Fibroblast of lung (primary cell): ENCODE results near the gene DRD2. TPM values are rescaled to one million over a fixed set of nuclear protein-coding genes. Genes with fewer than 3 reads are reported as not detected.

Experiments
- DNase-seq, 2 donors: peaks; one replicate each; pipeline versions ENCODE4 v3.0.0 to v3.0.0-alpha.2; 2010; ENCODE audit warnings: low read depth in 2 of 2
- H2AFZ ChIP-seq: 2 replicates; pipeline ENCODE4 v1.5.1; 2012; ENCODE audit warnings: low read length, control low read depth, inconsistent platforms
- H3K27ac ChIP-seq: 2 replicates; pipeline ENCODE4 v1.5.1; 2011; ENCODE audit warnings: low read length, control low read depth; ENCODE audit not compliant: insufficient read depth
- H3K27me3 ChIP-seq: 2 replicates; pipeline ENCODE4 v1.5.1; 2011; ENCODE audit warnings: mild to moderate bottlenecking, low read length; ENCODE audit not compliant: control insufficient read depth, insufficient read depth
- H3K36me3 ChIP-seq: 2 replicates; pipeline ENCODE4 v1.5.1; 2011; ENCODE audit warnings: low read length; ENCODE audit not compliant: control insufficient read depth, insufficient read depth
- H3K4me1 ChIP-seq: 2 replicates; pipeline ENCODE4 v1.5.1; 2011; ENCODE audit warnings: low read length; ENCODE audit not compliant: control insufficient read depth, insufficient read depth; ENCODE audit errors: extremely low read depth
- H3K4me2 ChIP-seq: 2 replicates; pipeline ENCODE4 v1.5.1; 2011; ENCODE audit warnings: low read length, control low read depth; ENCODE audit not compliant: insufficient read depth; ENCODE audit errors: extremely low read depth
- H3K4me3 ChIP-seq, 4 experiments: fragments of 200-600 bp in 1 of 4; sonication (generic) in 1 of 4; replicated peaks in 1 of 4; 2 replicates each; pipeline ENCODE4 v1.5.1; 2011 to 2016; ENCODE audit warnings: low read length in 4 of 4, low read depth in 3 of 4, mild to moderate bottlenecking in 3 of 4, control low read depth in 2 of 4, inconsistent platforms in 1 of 4, mixed read lengths in 1 of 4; ENCODE audit not compliant: insufficient read depth in 1 of 4; ENCODE audit errors: control extremely low read depth in 1 of 4
- H3K79me2 ChIP-seq: 2 replicates; pipeline ENCODE4 v1.5.1; 2012; ENCODE audit warnings: mild to moderate bottlenecking, low read length, inconsistent platforms; ENCODE audit not compliant: control insufficient read depth, insufficient read depth
- H3K9ac ChIP-seq: 2 replicates; pipeline ENCODE4 v1.5.1; 2011; ENCODE audit warnings: mild to moderate bottlenecking, low read length, control low read depth; ENCODE audit not compliant: insufficient read depth
- H3K9me3 ChIP-seq: 2 replicates; pipeline ENCODE4 v1.5.1; 2012; ENCODE audit warnings: low read depth, low read length; ENCODE audit not compliant: control insufficient read depth, insufficient read depth
- H4K20me1 ChIP-seq: 2 replicates; pipeline ENCODE4 v1.5.1; 2011; ENCODE audit warnings: low read length; ENCODE audit not compliant: control insufficient read depth, insufficient read depth; ENCODE audit errors: extremely low read depth
- EZH2 ChIP-seq: IDR thresholded peaks from 2 replicates; pipeline ENCODE4 v1.5.1; 2012; ENCODE audit warnings: low read length, control low read depth, mild to moderate bottlenecking; ENCODE audit errors: missing control alignments
- polyA plus RNA-seq, 2 donors: library from polyadenylated mRNA; depleted of rRNA in 1 of 2; stranded (reverse) in 1 of 2; unstranded in 1 of 2; fragments of >200 nt; gene quantifications; 2 replicates each; pipeline ENCODE4 v1.2.1, GENCODE V29; 2011 to 2012; ENCODE audit warnings: missing spikeins in 1 of 2
- total RNA-seq: library from RNA; depleted of rRNA; stranded (reverse); fragments of >200 nt; gene quantifications from 2 replicates; pipeline ENCODE4 v1.2.1, GENCODE V29; 2014
- TF ChIP-seq, protein P1 (sequence below), 2 donors: IDR thresholded peaks in 1 of 2; conservative IDR thresholded peaks in 1 of 2; 1 replicate in 1 of 2; 2 replicates in 1 of 2; pipeline ENCODE4 v1.5.1; 2011 to 2012; ENCODE audit warnings: low read length in 2 of 2, control low read depth in 1 of 2, inconsistent platforms in 1 of 2, low read depth in 1 of 2, mild to moderate bottlenecking in 1 of 2

The DRD2 gene
- total and polyA plus RNA-seq, 2 donors (not counting 1 experiment from before 2014, with no cell fraction given): not detected

GRCh38 chr11:113395782-113396336 is 79.3 kb downstream of the DRD2 start:
- no peaks in the 10 kb centered on the region for H4K20me1 ChIP-seq
- H3K9me3 ChIP-seq: no peaks in the 10 kb centered on the region
- H3K36me3 ChIP-seq: no peaks in the 10 kb centered on the region
- H3K27ac ChIP-seq: no peak overlapping the region
- no peaks in the 10 kb centered on the region for H3K4me1 ChIP-seq
- TF ChIP-seq, protein P1, sequence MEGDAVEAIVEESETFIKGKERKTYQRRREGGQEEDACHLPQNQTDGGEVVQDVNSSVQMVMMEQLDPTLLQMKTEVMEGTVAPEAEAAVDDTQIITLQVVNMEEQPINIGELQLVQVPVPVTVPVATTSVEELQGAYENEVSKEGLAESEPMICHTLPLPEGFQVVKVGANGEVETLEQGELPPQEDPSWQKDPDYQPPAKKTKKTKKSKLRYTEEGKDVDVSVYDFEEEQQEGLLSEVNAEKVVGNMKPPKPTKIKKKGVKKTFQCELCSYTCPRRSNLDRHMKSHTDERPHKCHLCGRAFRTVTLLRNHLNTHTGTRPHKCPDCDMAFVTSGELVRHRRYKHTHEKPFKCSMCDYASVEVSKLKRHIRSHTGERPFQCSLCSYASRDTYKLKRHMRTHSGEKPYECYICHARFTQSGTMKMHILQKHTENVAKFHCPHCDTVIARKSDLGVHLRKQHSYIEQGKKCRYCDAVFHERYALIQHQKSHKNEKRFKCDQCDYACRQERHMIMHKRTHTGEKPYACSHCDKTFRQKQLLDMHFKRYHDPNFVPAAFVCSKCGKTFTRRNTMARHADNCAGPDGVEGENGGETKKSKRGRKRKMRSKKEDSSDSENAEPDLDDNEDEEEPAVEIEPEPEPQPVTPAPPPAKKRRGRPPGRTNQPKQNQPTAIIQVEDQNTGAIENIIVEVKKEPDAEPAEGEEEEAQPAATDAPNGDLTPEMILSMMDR (conservative IDR thresholded peaks at IDR 0.05 in 1 of 2, IDR thresholded peaks at IDR 0.05 in 1 of 2; ENCODE audit: low read depth in 1 of 2, low read length in 2 of 2): no peak
- no peak for TF ChIP-seq EZH2
- no peak overlapping the region for H3K9ac ChIP-seq
- H2AFZ ChIP-seq: no peak overlapping the region
- H3K4me3 ChIP-seq: no peak overlapping the region
- H3K79me2 ChIP-seq: no peaks in the 10 kb centered on the region
- H3K27me3 ChIP-seq: no peaks in the 10 kb centered on the region
- H3K4me2 ChIP-seq: no peak overlapping the region
- no peak for DNase-seq

DNA sequence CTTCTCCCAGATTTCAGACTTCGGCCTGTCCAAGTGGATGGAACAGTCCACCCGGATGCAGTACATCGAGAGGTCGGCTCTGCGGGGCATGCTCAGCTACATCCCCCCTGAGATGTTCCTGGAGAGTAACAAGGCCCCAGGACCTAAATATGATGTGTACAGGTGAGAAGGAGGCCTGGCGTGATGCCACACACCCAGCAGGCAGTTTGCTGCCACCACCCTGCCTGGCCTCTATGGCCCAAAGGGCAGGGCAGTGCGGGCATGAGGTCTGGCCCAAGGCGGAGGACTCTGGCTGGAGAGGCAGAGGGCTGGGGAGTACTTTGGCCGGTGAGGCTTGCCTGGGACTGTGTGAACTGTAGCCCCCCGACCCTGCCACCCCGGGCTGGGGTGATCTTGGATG is 80.3 kb downstream of the DRD2 start:
- no peaks in the 10 kb centered on the region for H3K79me2 ChIP-seq
- no peak overlapping the region for H3K9ac ChIP-seq
- no peak for TF ChIP-seq EZH2
- TF ChIP-seq, protein P1 (conservative IDR thresholded peaks at IDR 0.05 in 1 of 2, IDR thresholded peaks at IDR 0.05 in 1 of 2; ENCODE audit: low read depth in 1 of 2, low read length in 2 of 2): no peak
- H2AFZ ChIP-seq: no peak overlapping the region
- H3K36me3 ChIP-seq: no peaks in the 10 kb centered on the region
- H3K4me1 ChIP-seq: no peaks in the 10 kb centered on the region
- H3K27me3 ChIP-seq: no peaks in the 10 kb centered on the region
- H3K4me2 ChIP-seq: no peak overlapping the region
- DNase-seq: no peak
- no peaks in the 10 kb centered on the region for H3K9me3 ChIP-seq
- no peak overlapping the region for H3K4me3 ChIP-seq
- H4K20me1 ChIP-seq: no peaks in the 10 kb centered on the region
- H3K27ac ChIP-seq: no peak overlapping the region

DNA sequence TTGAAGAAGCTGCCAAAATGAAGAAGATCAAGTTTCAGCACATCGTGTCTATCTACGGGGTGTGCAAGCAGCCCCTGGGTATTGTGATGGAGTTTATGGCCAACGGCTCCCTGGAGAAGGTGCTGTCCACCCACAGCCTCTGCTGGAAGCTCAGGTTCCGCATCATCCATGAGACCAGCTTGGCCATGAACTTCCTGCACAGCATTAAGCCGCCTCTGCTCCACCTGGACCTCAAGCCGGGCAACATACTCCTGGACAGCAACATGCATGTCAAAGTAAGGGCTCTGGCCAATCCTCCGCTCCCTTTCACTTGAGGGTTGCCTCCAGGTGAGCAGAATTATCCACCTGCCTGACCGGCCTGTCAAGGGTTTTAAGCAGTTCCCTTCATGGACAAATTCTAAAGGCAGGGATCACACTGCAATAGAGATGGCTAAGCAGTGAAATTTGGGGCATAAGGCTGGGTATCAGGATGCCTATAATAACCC is 81.7 kb downstream of the DRD2 start:
- DNase-seq: no peak

More for the DNA sequence above, 81.7 kb downstream of the DRD2 start:
- H3K79me2 ChIP-seq: no peaks in the 10 kb centered on the region
- no peak overlapping the region for H2AFZ ChIP-seq
- no peaks in the 10 kb centered on the region for H3K36me3 ChIP-seq
- H3K9ac ChIP-seq: no peak overlapping the region
- H3K27ac ChIP-seq: no peak overlapping the region
- H3K27me3 ChIP-seq: peaks cover 4% of the 10 kb centered on the region
- no peak overlapping the region for H3K4me3 ChIP-seq
- no peaks in the 10 kb centered on the region for H3K4me1 ChIP-seq
- no peak overlapping the region for H3K4me2 ChIP-seq
- no peak for TF ChIP-seq EZH2
- TF ChIP-seq, protein P1 (conservative IDR thresholded peaks at IDR 0.05 in 1 of 2, IDR thresholded peaks at IDR 0.05 in 1 of 2; ENCODE audit: low read depth in 1 of 2, low read length in 2 of 2): no peak
- no peaks in the 10 kb centered on the region for H3K9me3 ChIP-seq
- H4K20me1 ChIP-seq: no peaks in the 10 kb centered on the region
